A549 (cell line): Measurements from ENCODE around the gene SWT1. TPM values are rescaled to one million over a fixed set of nuclear protein-coding genes. Genes with fewer than 3 reads are reported as not detected.
A peak's percentile ranks its signal among the peaks of the same experiment; 100 is the strongest.

Source experiments
- ATAC-seq, 2 experiments: fragments of 200-7000 bp in 1 of 2; fragments of >200 bp in 1 of 2; cut with Nextera tagmentation in 1 of 2; cut with Tn5 transposase in 1 of 2; 3 replicates each; pipeline versions ENCODE4 v1.8.0 to v1.9.1; 2018 to 2020; ENCODE audit warnings: mild to moderate bottlenecking in 1 of 2, moderate library complexity in 1 of 2
- CTCF ChIA-PET: fragments of 300-600 bp; sonication (Branson Sonifier 250); formaldehyde crosslinking; extraction: SDS; loops from one replicate; lab custom pipeline; 2021; ENCODE audit warnings: antibody characterized with exemption, inconsistent platforms; lab: Yijun Ruan, JAX
- POLR2A ChIA-PET: fragments of 350-600 bp; formaldehyde crosslinking; extraction: SDS; loops from one replicate; lab custom pipeline; 2021; ENCODE audit warnings: antibody characterized with exemption, inconsistent platforms; lab: Yijun Ruan, JAX
- DNase-seq, 2 experiments: peaks; one replicate each; pipeline versions ENCODE4 v3.0.0 to v3.0.0-alpha.2; 2011 to 2016; ENCODE audit warnings: low read depth in 1 of 2, low spot score in 1 of 2
- FAIRE-seq: peaks from 2 replicates; lab custom pipeline; 2011; peaks lifted over from hg19 to GRCh38; lab: Jason Lieb, UNC
- H3K27ac ChIP-seq, 2 experiments: fragments of >200 bp; sonication (Bioruptor Twin); formaldehyde crosslinking; 3 replicates each; pipeline ENCODE4 v1.5.1; 2016 to 2017
- H3K4me1 ChIP-seq: fragments of >200 bp; sonication (Bioruptor Twin); formaldehyde crosslinking; 3 replicates; pipeline ENCODE4 v1.6.1; 2016
- H3K4me2 ChIP-seq: fragments of >200 bp; sonication (Bioruptor Twin); formaldehyde crosslinking; 3 replicates; pipeline ENCODE4 v1.6.1; 2016
- H3K4me3 ChIP-seq: fragments of >200 bp; sonication (Bioruptor Twin); formaldehyde crosslinking; 3 replicates; pipeline ENCODE4 v1.5.1; 2016
- H3K9me3 ChIP-seq: fragments of >200 bp; sonication (Bioruptor Twin); formaldehyde crosslinking; 3 replicates; pipeline ENCODE4 v1.6.1; 2016
- CEBPB ChIP-seq, 2 experiments: fragments of >200 bp in 1 of 2; sonication (Bioruptor Twin) in 1 of 2; formaldehyde crosslinking in 1 of 2; IDR thresholded peaks; 2 replicates each; pipeline ENCODE4 v1.6.1; 2012 to 2016
- CHD4 ChIP-seq: fragments of 200-600 bp; sonication (generic); IDR thresholded peaks from 2 replicates; pipeline ENCODE4 v1.6.1; 2016; ENCODE audit warnings: antibody characterized with exemption, mild to moderate bottlenecking, borderline replicate concordance
- CTCF ChIP-seq: fragments of >200 bp; sonication (Bioruptor Twin); formaldehyde crosslinking; IDR thresholded peaks from 3 replicates; pipeline ENCODE4 v1.5.1; 2016
- E2F6 ChIP-seq: IDR thresholded peaks from 2 replicates; pipeline ENCODE4 v1.6.1; 2012; ENCODE audit warnings: low read depth, borderline replicate concordance
- EHF ChIP-seq: fragments of 250-450 bp; sonication (Bioruptor Pico); IDR thresholded peaks from 2 replicates; pipeline ENCODE4 v1.5.0; 2020; ENCODE audit warnings: mild to moderate bottlenecking
- EHMT2 ChIP-seq: fragments of 200-600 bp; sonication (generic); IDR thresholded peaks from 2 replicates; pipeline ENCODE4 v1.6.1; 2016; ENCODE audit warnings: antibody characterized with exemption, low read depth, mild to moderate bottlenecking, moderate library complexity
- ELK1 ChIP-seq: fragments of 150-350 bp; IDR thresholded peaks from 2 replicates; pipeline ENCODE4 v1.6.1; 2014; ENCODE audit warnings: low read depth, mild to moderate bottlenecking, low read length
- ESRRA ChIP-seq: fragments of 150-350 bp; IDR thresholded peaks from 2 replicates; pipeline ENCODE4 v1.6.1; 2014; ENCODE audit warnings: mild to moderate bottlenecking, low read length, borderline replicate concordance
- HDAC2 ChIP-seq: fragments of 200-600 bp; sonication (generic); IDR thresholded peaks from 2 replicates; pipeline ENCODE4 v1.6.1; 2016
- HEYL ChIP-seq: fragments of 250-450 bp; sonication (Bioruptor Pico); IDR thresholded peaks from 2 replicates; pipeline ENCODE4 v1.8.0; 2021; ENCODE audit warnings: mild to moderate bottlenecking, moderate library complexity
- HOXA7 ChIP-seq: fragments of 250-450 bp; sonication (Bioruptor Pico); IDR thresholded peaks from 2 replicates; pipeline ENCODE4 v1.5.0; 2020; ENCODE audit warnings: mild to moderate bottlenecking, moderate library complexity
- KDM5A ChIP-seq: fragments of 200-600 bp; sonication (generic); IDR thresholded peaks from 2 replicates; pipeline ENCODE4 v1.6.1; 2016; ENCODE audit warnings: antibody characterized with exemption, mild to moderate bottlenecking
- MAZ ChIP-seq: fragments of 150-350 bp; IDR thresholded peaks from 2 replicates; pipeline ENCODE4 v1.6.1; 2014; ENCODE audit warnings: antibody characterized with exemption, low read depth, low read length, borderline replicate concordance
- NFE2L2 ChIP-seq: fragments of 150-350 bp; conservative IDR thresholded peaks from 2 replicates; pipeline ENCODE4 v1.6.1; 2014; ENCODE audit warnings: low read length
- NR3C1 ChIP-seq: fragments of >200 bp; sonication (Bioruptor Twin); formaldehyde crosslinking; IDR thresholded peaks from 3 replicates; pipeline ENCODE4 v1.6.1; 2017
- POLR2A ChIP-seq: IDR thresholded peaks from 2 replicates; pipeline ENCODE4 v1.6.1; 2012; ENCODE audit warnings: mild to moderate bottlenecking, low read length
- POLR2AphosphoS2 ChIP-seq: conservative IDR thresholded peaks from 2 replicates; pipeline ENCODE4 v1.6.1; 2012; ENCODE audit warnings: low read length, improper control_type of control experiment, inconsistent platforms
- RCOR1 ChIP-seq: fragments of 150-350 bp; IDR thresholded peaks from 2 replicates; pipeline ENCODE4 v1.6.1; 2014; ENCODE audit warnings: antibody characterized with exemption, low read length, low read depth
- SREBF2 ChIP-seq: fragments of 450-650 bp; IDR thresholded peaks from 2 replicates; pipeline ENCODE4 v1.6.1; 2014; ENCODE audit warnings: mild to moderate bottlenecking, moderate library complexity
- TFCP2L1 ChIP-seq: fragments of 250-450 bp; sonication (Bioruptor Pico); IDR thresholded peaks from 2 replicates; pipeline ENCODE4 v1.5.0; 2021; ENCODE audit warnings: mild to moderate bottlenecking
- TP53 ChIP-seq: fragments of 250-450 bp; sonication (Bioruptor Pico); IDR thresholded peaks from 2 replicates; pipeline ENCODE4 v1.5.0; 2021; ENCODE audit warnings: mild to moderate bottlenecking, moderate library complexity
- ZC3H11A ChIP-seq: fragments of 450-650 bp; IDR thresholded peaks from 2 replicates; pipeline ENCODE4 v1.6.1; 2014; ENCODE audit warnings: antibody characterized with exemption, mild to moderate bottlenecking
- ZNF302 ChIP-seq: fragments of 250-450 bp; sonication (Bioruptor Pico); IDR thresholded peaks from 2 replicates; pipeline ENCODE4 v1.9.0; 2021; ENCODE audit warnings: inconsistent platforms, mild to moderate bottlenecking, moderate library complexity
- WGBS: methylation state at CpG from one replicate; pipeline ENCODE4 v1.1.6; 2017; ENCODE audit errors: missing lambda C conversion rate; 5-methylcytosine and 5-hydroxymethylcytosine counted together
- polyA plus RNA-seq, 4 experiments: library from polyadenylated mRNA; depleted of rRNA in 3 of 4; stranded (reverse); fragments of >200 nt; fragmentation: RNase III in 1 of 4; extraction: RNeasy Plus Mini Kit Qiagen cat#74134 plus additional on column Dnase treatment in 1 of 4; gene quantifications; 2 replicates in 3 of 4; 3 replicates in 1 of 4; pipeline ENCODE4 v1.2.3, GENCODE V29; 2011 to 2017

Gene SWT1
- polyA plus RNA-seq, 2 of the 4 experiments (the other 2 are of a cell fraction) = 1.5 to 2.4 TPM

GRCh38 chr1:185157599-185158412 lies 839 bp downstream of the SWT1 start:
- Histone ChIP-seq H3K9me3 (no peaks in the 10 kb centered on the region), H3K4me3 (peak overlapping the region; percentile 86), H3K4me1 (peaks cover 20% of the 10 kb centered on the region), H3K27ac (peak overlapping the region; percentile 92 to 95), H3K4me2 (peak overlapping the region; percentile 98)
- TF ChIP-seq POLR2A (no peak), ZNF302 (no peak), HEYL (CRISPR knock-in tag) (no peak), EHF (CRISPR knock-in tag) (no peak), MAZ (no peak), SREBF2 (no peak), NR3C1 (no peak), EHMT2 (no peak), CHD4 (no peak), ZC3H11A (no peak), ELK1 (no peak), POLR2AphosphoS2 (no peak)
- ATAC-seq = no peak
- POLR2A ChIA-PET = interaction anchor here (0.7 to 1.8 kb wide), 2 partner anchors 112 to 159 kb away, joined by 3 to 14 read pairs; partner anchors contain the start of genes IVNS1ABP and RNF2
- FAIRE-seq = no peak
- DNase-seq = peak in 1 of 2 experiments; percentile 1
- CTCF ChIA-PET = interaction anchor here (0.8 to 2.5 kb wide), 6 partner anchors 9 to 173 kb away, joined by 3 to 21 read pairs (median 4); no protein-coding TSS in a partner anchor
- WGBS = 4% methylated on average over 20 of the region's 20 CpGs

GRCh38 chr1:185158800-185159199 lies 1.8 kb downstream of the SWT1 start:
- H3K4me3 ChIP-seq = no peak overlapping the region
- peak in 1 of 2 experiments; percentile 4 for DNase-seq
- no peak for TF ChIP-seq HEYL (CRISPR knock-in tag)
- TF ChIP-seq HDAC2 = no peak
- TF ChIP-seq NFE2L2 = no peak
- TF ChIP-seq TP53 = no peak
- TF ChIP-seq CTCF = no peak
- no peak for TF ChIP-seq ZC3H11A
- no peak for TF ChIP-seq ESRRA
- TF ChIP-seq E2F6 = no peak
- TF ChIP-seq, all 56 proteins: peak for 0
- Histone ChIP-seq H3K4me2 (peak overlapping the region; percentile 98; the same call in 1 of the 3 replicates), H3K4me1 (peaks cover 20% of the 10 kb centered on the region), H3K9me3 (no peaks in the 10 kb centered on the region), H3K27ac (no peak overlapping the region)
- FAIRE-seq (no peak), ATAC-seq (no peak)
- WGBS = 92% methylated on average over 2 of the region's 2 CpGs
- ChIA-PET POLR2A (no interaction called here), CTCF (interaction anchor here (0.8 to 2.5 kb wide), 4 partner anchors 9 to 174 kb away, joined by 3 to 21 read pairs (median 5); no protein-coding TSS in a partner anchor)

GRCh38 chr1:185159966-185160365 lies 3.0 kb downstream of the SWT1 start:
- ATAC-seq (no peak), FAIRE-seq (no peak), DNase-seq (no peak)
- H3K9me3 ChIP-seq = no peaks in the 10 kb centered on the region
- POLR2A ChIA-PET = no interaction called here
- peaks cover 14% of the 10 kb centered on the region for H3K4me1 ChIP-seq
- CTCF ChIA-PET = interaction anchor here (1.2 to 1.3 kb wide), 2 partner anchors 10 to 12 kb away, joined by 3 to 4 read pairs; no protein-coding TSS in a partner anchor
- no peak overlapping the region for H3K4me2 ChIP-seq
- no peak overlapping the region for H3K27ac ChIP-seq
- TF ChIP-seq POLR2A (no peak), KDM5A (no peak), CEBPB (IDR thresholded peaks at IDR 0.05) (no peak), HOXA7 (CRISPR knock-in tag) (no peak), TFCP2L1 (CRISPR knock-in tag) (no peak), HEYL (CRISPR knock-in tag) (no peak), RCOR1 (no peak), CTCF (no peak)
- WGBS = 86% methylated on average over 3 of the region's 3 CpGs
- H3K4me3 ChIP-seq = no peak overlapping the region
